Activated T-helper 17 cell treated with anti-CD3 and anti-CD28 coated beads, Interleukin-2, amount 50 U/mL, for 72 hours (primary cell): ENCODE measurements around the gene GPC1. TPM values are rescaled to one million over a fixed set of nuclear protein-coding genes. Genes with fewer than 3 reads are reported as not detected.

Source experiments
- ATAC-seq: fragments of 150-1000 bp; cut with Tn5 transposase; replicated peaks from 2 replicates; pipeline ENCODE4 v1.10.0; 2021; ENCODE audit warnings: mild to moderate bottlenecking, moderate library complexity
- H3K27ac Mint-ChIP-seq: one replicate; pipeline ENCODE4 v1.8.0; 2022; ENCODE audit warnings: mixed read lengths
- H3K27me3 Mint-ChIP-seq: one replicate; pipeline ENCODE4 v1.8.0; 2022; ENCODE audit warnings: mixed read lengths
- H3K36me3 Mint-ChIP-seq: one replicate; pipeline ENCODE4 v1.8.0; 2022; ENCODE audit warnings: low read depth, mild to moderate bottlenecking, mixed read lengths
- H3K4me1 Mint-ChIP-seq: one replicate; pipeline ENCODE4 v1.8.0; 2022; ENCODE audit warnings: mixed read lengths
- H3K4me3 Mint-ChIP-seq: one replicate; pipeline ENCODE4 v1.8.0; 2022; ENCODE audit warnings: mild to moderate bottlenecking, mixed read lengths
- H3K9me3 Mint-ChIP-seq: one replicate; pipeline ENCODE4 v1.8.0; 2022; ENCODE audit warnings: mixed read lengths
- total RNA-seq, 2 donors: library from RNA; stranded (reverse); gene quantifications; one replicate each; pipeline ENCODE4 v1.2.3, GENCODE V29; 2022

Gene GPC1
- total RNA-seq, 2 donors from 2014 or later, result 4.0 to 4.6 TPM

DNA sequence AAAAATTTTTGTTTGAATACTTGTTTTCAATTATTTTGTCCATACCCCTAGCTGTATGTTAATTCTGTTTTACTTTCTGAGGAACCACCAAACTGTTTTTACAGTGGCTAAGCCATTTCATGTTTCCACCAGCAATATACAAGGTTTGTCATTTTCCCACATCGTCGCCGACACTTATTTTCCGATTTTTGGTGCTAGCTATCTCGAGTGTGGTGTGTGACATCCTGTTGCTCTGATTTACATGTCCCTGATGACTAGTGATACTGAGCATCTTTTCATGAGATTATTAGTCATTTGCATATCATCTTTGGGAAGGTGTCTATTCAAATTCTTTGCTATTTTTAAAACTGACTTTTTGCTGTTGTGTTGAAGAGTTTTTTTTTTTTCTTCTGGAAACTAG is 7.2 kb upstream of the GPC1 start:
- H3K27me3 Mint-ChIP-seq, result peaks cover 6% of the 10 kb centered on the region
- no peaks in the 10 kb centered on the region for H3K9me3 Mint-ChIP-seq
- H3K4me1 Mint-ChIP-seq, result peaks cover 19% of the 10 kb centered on the region
- no peaks in the 10 kb centered on the region for H3K36me3 Mint-ChIP-seq
- peak overlapping the region; percentile 39 for H3K4me3 Mint-ChIP-seq
- peak; percentile 74 for ATAC-seq
- peak overlapping the region; percentile 66 for H3K27ac Mint-ChIP-seq

DNA sequence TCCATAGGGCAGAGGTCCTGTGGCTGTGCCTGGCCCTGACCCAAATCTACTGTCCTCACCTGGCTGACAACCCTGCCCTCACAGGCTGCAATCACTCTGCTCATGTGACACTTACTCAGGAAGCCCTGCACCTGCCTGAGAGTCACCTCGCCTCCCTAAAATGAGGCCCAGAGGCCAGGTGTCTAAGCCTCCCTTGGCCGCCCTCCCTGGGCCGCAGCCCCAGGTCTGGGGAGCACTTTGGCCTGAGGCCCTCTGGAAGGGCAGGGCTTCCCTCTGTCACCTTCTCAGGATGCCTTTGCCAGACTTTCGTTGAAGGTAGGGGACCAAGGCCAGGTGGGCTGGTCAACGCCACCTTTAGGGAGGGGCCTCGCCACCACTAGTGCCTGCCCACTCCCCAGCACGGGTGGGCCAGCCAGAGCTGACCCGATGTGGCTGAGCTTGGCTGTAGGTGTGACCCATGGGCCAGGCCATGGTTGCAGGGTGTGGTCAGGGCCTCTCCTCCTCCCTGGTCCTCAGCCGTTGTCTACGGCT is 6.1 kb upstream of the GPC1 start:
- H3K4me1 Mint-ChIP-seq, result peaks cover 19% of the 10 kb centered on the region
- H3K4me3 Mint-ChIP-seq, result no peak overlapping the region
- no peaks in the 10 kb centered on the region for H3K36me3 Mint-ChIP-seq
- no peak for ATAC-seq
- H3K27ac Mint-ChIP-seq, result no peak overlapping the region
- no peaks in the 10 kb centered on the region for H3K9me3 Mint-ChIP-seq
- H3K27me3 Mint-ChIP-seq, result peaks cover 6% of the 10 kb centered on the region

DNA sequence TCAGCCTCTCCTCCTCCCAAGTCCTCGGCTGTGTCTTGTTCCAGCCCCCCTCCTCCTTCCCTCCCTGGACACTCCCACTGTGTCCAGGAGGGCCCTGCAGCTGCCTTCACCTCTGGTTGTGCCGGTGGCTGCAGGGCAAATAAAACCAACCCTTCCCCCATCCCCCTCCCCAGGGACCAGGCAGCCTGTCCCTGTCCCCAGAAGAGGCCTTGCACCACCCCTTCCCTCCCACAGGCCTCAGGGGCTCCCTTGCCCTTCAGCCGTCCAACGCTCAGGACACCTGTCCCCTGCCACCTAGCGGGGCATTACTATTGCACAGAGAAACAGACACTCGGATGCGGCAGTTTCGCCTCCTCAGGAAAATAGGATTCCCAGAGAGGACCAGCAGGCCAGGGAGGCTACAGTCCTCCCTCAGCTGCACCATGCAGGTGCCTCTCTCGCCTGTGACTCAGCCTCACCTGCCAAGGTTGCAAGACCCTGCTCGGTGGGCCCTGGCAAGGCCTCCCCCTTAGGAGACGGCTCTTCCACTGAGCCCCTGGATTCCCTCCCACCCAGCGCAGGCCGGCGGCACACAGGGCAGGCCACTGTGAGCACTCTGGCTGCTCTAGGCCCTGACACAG is 5.5 kb upstream of the GPC1 start:
- peaks cover 19% of the 10 kb centered on the region for H3K4me1 Mint-ChIP-seq
- H3K27me3 Mint-ChIP-seq, result peaks cover 6% of the 10 kb centered on the region
- H3K9me3 Mint-ChIP-seq, result no peaks in the 10 kb centered on the region
- no peak overlapping the region for H3K4me3 Mint-ChIP-seq
- no peak for ATAC-seq
- no peaks in the 10 kb centered on the region for H3K36me3 Mint-ChIP-seq
- H3K27ac Mint-ChIP-seq, result no peak overlapping the region

DNA sequence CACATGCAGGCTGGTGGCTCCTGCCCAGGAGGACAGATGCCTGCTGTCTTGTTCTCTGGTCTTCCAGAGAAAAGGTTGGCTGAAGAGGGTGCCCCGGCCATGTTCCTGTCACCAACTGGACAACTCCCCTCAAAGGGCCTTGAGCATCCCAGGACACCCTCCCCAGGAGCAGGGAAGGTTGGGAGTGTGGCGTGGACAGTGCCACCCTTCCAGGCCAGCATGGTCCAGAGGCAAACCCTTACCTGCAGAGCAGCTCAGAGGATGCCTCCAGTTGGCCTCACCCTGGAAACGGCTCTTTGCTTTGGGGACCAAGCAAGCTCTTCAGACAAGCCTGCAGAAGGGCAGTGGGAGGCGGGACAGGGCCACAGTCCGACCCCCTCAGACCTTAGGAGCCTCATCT is 4.9 kb upstream of the GPC1 start:
- no peaks in the 10 kb centered on the region for H3K36me3 Mint-ChIP-seq
- H3K4me1 Mint-ChIP-seq, result peaks cover 19% of the 10 kb centered on the region
- no peak overlapping the region for H3K27ac Mint-ChIP-seq
- peaks cover 6% of the 10 kb centered on the region for H3K27me3 Mint-ChIP-seq
- ATAC-seq, result no peak
- no peaks in the 10 kb centered on the region for H3K9me3 Mint-ChIP-seq
- no peak overlapping the region for H3K4me3 Mint-ChIP-seq

DNA sequence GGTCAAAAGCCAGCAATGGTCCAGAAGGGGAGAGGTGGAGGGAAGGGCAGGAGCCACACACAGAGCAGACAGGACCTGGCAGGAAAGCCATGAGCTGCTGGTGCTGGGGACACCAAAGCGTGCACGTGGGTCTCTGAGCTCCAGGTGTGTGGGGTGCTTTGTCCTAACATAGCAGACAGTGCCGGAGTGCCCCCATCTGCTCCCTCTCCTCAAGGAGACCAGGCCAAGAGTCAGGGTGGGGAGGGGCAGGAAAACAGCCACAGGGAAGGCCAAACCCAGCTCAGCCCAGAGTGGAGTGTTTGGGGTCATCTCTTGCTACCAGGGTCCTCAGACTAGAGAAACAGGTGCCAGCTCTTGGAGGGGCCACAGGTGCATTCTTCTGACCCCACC is 4.2 kb upstream of the GPC1 start:
- peaks cover 19% of the 10 kb centered on the region for H3K4me1 Mint-ChIP-seq
- no peaks in the 10 kb centered on the region for H3K36me3 Mint-ChIP-seq
- H3K27ac Mint-ChIP-seq, result no peak overlapping the region
- no peak for ATAC-seq
- no peaks in the 10 kb centered on the region for H3K9me3 Mint-ChIP-seq
- peaks cover 3% of the 10 kb centered on the region for H3K27me3 Mint-ChIP-seq
- no peak overlapping the region for H3K4me3 Mint-ChIP-seq

GRCh38 chr2:240431661-240432424 is 3.6 kb upstream of the GPC1 start:
- Mint-ChIP-seq H3K36me3 (no peaks in the 10 kb centered on the region), H3K4me3 (no peak overlapping the region), H3K27ac (peak overlapping the region; percentile 15), H3K9me3 (no peaks in the 10 kb centered on the region), H3K27me3 (peaks cover 3% of the 10 kb centered on the region), H3K4me1 (peaks cover 15% of the 10 kb centered on the region)
- ATAC-seq, result no peak

- H3K9me3 Mint-ChIP-seq, result no peaks in the 10 kb centered on the region
- H3K36me3 Mint-ChIP-seq, result no peaks in the 10 kb centered on the region
- no peak overlapping the region for H3K4me3 Mint-ChIP-seq
- peak overlapping the region; percentile 15 for H3K27ac Mint-ChIP-seq
- H3K27me3 Mint-ChIP-seq, result peaks cover 3% of the 10 kb centered on the region
- peaks cover 14% of the 10 kb centered on the region for H3K4me1 Mint-ChIP-seq
- ATAC-seq, result no peak
Measured at GRCh38 chr2:240432430-240432819, 3.0 kb upstream of the GPC1 start.

GRCh38 chr2:240432820-240433801 is 2.4 kb upstream of the GPC1 start:
- peaks cover 10% of the 10 kb centered on the region for H3K4me1 Mint-ChIP-seq
- no peak overlapping the region for H3K27ac Mint-ChIP-seq
- H3K4me3 Mint-ChIP-seq, result peak overlapping the region; percentile 81
- no peaks in the 10 kb centered on the region for H3K9me3 Mint-ChIP-seq
- no peak for ATAC-seq
- H3K36me3 Mint-ChIP-seq, result no peaks in the 10 kb centered on the region
- H3K27me3 Mint-ChIP-seq, result peaks cover 6% of the 10 kb centered on the region

DNA sequence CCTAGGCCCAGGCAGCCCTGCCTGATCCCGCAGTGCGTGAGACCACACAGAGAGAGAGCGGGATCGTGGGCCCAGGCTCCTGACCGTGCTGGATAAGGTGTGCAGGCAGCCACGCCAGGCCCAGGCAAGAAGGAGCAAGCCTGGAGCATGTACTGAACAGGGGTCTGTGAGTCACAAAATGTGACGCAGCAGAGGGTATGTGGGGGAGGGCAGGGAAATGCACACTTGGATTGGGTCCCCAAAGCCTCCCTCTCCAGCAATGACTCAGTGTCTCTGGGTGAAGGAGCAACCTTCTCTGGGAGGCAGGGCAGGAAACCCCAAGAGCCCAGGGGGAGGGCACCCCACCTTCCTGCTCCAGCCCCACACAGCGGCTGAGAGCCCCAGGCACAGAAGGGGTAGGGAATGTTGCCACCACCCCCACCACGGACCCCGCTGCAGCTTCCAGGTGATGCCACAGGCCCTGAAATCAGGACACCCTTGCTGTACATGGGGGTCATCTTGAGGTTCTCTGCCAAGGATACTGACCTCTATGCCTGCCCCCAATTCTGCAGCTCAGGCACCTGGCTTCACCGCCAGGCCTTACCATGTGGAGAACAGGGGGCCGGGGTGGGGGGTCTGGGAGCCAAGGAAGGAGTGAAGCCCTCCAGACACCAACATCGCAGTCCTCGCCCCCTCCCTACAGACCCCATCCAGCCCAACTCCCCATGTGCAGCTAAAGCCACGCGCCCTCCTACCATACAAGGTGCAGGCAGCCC is 1.3 kb upstream of the GPC1 start:
- H3K4me1 Mint-ChIP-seq, result no peaks in the 10 kb centered on the region
- peak overlapping the region; percentile 81 for H3K4me3 Mint-ChIP-seq
- H3K9me3 Mint-ChIP-seq, result no peaks in the 10 kb centered on the region
- ATAC-seq, result peak; percentile 62
- H3K27me3 Mint-ChIP-seq, result peaks cover 6% of the 10 kb centered on the region
- peak overlapping the region; percentile 69 for H3K27ac Mint-ChIP-seq
- H3K36me3 Mint-ChIP-seq, result no peaks in the 10 kb centered on the region

GRCh38 chr2:240434728-240435456 is 571 bp upstream of the GPC1 start:
- Mint-ChIP-seq H3K27me3 (peaks cover 6% of the 10 kb centered on the region), H3K27ac (peak overlapping the region; percentile 69)

GRCh38 chr2:240435948-240436682 is 652 bp downstream of the GPC1 start:
- ATAC-seq, result peak; percentile 1
- peaks cover 6% of the 10 kb centered on the region for H3K27me3 Mint-ChIP-seq
- H3K9me3 Mint-ChIP-seq, result no peaks in the 10 kb centered on the region
- no peaks in the 10 kb centered on the region for H3K4me1 Mint-ChIP-seq
- peak overlapping the region; percentile 44 for H3K4me3 Mint-ChIP-seq
- no peak overlapping the region for H3K27ac Mint-ChIP-seq
- H3K36me3 Mint-ChIP-seq, result no peaks in the 10 kb centered on the region

More at GRCh38 chr2:240434728-240435456, 571 bp upstream of the GPC1 start:
- Mint-ChIP-seq H3K9me3 (no peaks in the 10 kb centered on the region), H3K36me3 (no peaks in the 10 kb centered on the region), H3K4me3 (peak overlapping the region; percentile 81), H3K4me1 (no peaks in the 10 kb centered on the region)
- peak; percentile 68 for ATAC-seq

- H3K4me1 Mint-ChIP-seq, result no peaks in the 10 kb centered on the region
- H3K36me3 Mint-ChIP-seq, result no peaks in the 10 kb centered on the region
- H3K9me3 Mint-ChIP-seq, result no peaks in the 10 kb centered on the region
- H3K27me3 Mint-ChIP-seq, result peaks cover 6% of the 10 kb centered on the region
- H3K27ac Mint-ChIP-seq, result no peak overlapping the region
- H3K4me3 Mint-ChIP-seq, result peak overlapping the region; percentile 44
- no peak for ATAC-seq
Measured at GRCh38 chr2:240436683-240437550, 1.5 kb downstream of the GPC1 start.
